Adipose tissue (tissue), 3 donors: Measurements from ENCODE around the gene RNU2-63P. TPM values are rescaled to one million over a fixed set of nuclear protein-coding genes. Genes with fewer than 3 reads are reported as not detected.
"Not testable (repeated sequence)": the region's sequence is repeated elsewhere in the genome, so short reads cannot be mapped to it uniquely, and the experiment has no call there.

Experiments used
- H3K27ac ChIP-seq: one replicate; pipeline ENCODE4 v1.5.1; 2013; ENCODE audit warnings: low read depth, low read length
- WGBS, 3 donors: extraction: QIAGEN DNeasy Blood & Tissue Kit; methylation state at CpG; one replicate each; pipeline ENCODE4 v1.1.7; 2013; 5-methylcytosine and 5-hydroxymethylcytosine counted together
- polyA plus RNA-seq, 3 donors: library from polyadenylated mRNA; stranded (reverse); fragments of 200-250 nt; gene quantifications; one replicate each; pipeline ENCODE4 v1.2.3, GENCODE V29; 2013
- donor health status: healthy with polysubstance abuse.
- donor health status: Bipolar disorder and iron deficiency.
- donor health status: healthy.

The RNU2-63P gene
- not detected for polyA plus RNA-seq

DNA sequence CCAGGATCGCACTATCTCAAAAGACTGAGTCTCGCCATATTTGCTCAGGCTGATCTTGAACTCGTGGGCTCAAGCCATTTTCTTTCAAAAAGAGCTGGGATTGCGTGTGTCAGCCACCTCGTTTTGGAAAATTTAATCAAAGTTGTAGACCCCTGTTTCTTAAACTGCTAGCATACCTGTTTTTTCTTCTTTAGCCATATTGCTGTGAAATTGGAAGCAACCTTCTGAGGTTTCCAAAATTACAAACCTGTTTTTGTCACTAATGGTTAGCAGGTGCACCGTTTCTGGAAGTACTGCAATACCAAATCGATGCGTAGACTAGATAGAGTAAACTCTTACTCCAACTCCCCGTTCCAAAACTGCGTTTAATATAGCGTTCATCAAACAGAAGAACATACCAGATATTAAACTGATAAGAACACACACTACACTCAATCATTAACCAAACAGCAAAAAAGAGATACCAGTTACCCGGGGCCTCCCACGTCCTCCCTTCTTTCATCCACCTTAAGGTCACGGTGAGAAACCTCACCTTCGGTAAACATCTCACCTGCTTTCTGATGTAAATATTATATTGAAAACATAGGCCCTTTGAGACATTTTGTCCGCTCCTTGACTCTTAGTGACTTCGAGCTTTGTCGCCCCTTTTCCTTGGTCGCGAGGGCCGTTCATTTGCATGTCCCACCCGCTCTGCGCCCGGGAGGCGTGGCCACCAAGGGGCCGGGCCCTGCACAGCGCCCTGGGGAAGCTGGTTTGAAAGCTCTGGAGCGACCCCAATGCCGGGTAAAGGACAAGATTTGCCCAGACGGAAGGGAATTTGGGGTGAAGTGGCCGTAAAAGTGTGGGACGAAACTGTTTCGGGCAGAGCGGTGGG lies at the start of gene RNU2-63P:
TSS of gene RNU2-63P (minus strand) at position 462 of the 874 bp plus-strand sequence.
- no peak within 1 kb of the TSS for H3K27ac ChIP-seq
- WGBS, 3 donors, result 4 to 11% (median 10%) methylated on average over 34 of the region's 34 CpGs

DNA sequence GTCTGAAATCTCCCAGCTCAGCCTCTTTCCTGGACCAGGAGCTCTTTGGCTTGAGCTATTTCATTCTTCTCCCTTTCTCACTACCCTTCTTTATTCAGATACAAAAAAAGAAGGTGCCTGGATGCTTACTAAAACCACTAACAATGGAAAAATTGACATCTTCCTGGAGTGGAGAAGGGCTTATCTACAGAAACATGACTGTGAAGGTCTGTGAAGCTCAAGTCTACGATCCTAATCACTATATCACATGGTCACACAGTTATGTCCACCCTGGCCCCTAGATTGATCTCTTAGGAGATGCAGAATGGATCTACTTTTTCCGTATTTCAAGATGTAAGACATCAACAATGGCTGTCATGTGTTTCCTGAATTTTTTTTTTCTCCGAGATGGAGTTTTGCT lies 44.9 kb upstream of the RNU2-63P start:
- WGBS, 3 donors, result 85 to 88% (median 86%) methylated on average over 3 of the region's 3 CpGs
- H3K27ac ChIP-seq, result no peak overlapping the region

DNA sequence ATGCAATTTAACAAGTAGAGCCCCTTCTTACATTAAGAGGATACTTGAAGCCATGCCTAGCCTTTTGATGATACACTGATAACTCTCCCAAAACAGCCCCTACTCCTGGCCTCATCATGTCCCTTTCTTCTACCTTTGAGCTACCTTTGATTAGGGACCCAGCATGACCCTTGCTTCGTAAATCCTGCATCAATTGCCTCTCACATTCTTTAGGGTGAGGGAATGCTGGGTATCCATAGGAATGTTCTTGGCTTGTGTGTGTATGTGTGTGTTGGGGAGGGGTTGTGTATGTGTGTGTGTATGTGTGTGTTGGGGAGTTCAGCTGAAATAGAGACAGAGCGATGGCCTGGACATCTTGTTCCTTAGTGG lies 44.5 kb upstream of the RNU2-63P start:
- H3K27ac ChIP-seq, result no peak overlapping the region
- WGBS, 3 donors, result 74 to 84% (median 81%) methylated on average over 2 of the region's 2 CpGs

GRCh38 chr2:88059979-88060906 lies 43.9 kb upstream of the RNU2-63P start:
- no peak overlapping the region for H3K27ac ChIP-seq
- WGBS, 3 donors, result 31 to 47% (median 45%) methylated on average over 5 of the region's 5 CpGs

- no peak overlapping the region for H3K27ac ChIP-seq
- WGBS, 3 donors, result 81 to 92% (median 91%) methylated on average over 5 of the region's 5 CpGs
Measured at GRCh38 chr2:88058191-88058590, 41.8 kb upstream of the RNU2-63P start.

DNA sequence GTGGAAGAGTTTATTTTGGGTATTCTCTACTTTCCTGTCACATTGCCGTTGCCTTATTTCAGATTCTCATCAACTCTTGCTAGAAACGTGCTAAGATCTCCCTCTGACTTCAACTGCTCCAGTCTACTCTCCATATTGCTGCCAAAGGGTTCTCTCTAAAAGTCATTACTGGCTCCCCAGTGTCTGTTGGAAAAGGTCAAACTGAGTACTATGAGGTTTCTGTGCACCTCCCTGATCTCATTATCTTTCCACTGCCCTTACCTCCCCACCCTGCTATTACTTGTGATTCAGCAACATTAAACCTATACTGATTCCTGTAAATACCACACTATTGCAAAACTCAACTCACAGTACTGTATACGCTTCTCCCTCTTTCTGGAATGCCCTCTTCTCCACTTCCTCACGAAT lies 41.1 kb upstream of the RNU2-63P start:
- 41 to 63% (median 60%) methylated on average over 4 of the region's 4 CpGs for WGBS, 3 donors
- H3K27ac ChIP-seq, result no peak overlapping the region

DNA sequence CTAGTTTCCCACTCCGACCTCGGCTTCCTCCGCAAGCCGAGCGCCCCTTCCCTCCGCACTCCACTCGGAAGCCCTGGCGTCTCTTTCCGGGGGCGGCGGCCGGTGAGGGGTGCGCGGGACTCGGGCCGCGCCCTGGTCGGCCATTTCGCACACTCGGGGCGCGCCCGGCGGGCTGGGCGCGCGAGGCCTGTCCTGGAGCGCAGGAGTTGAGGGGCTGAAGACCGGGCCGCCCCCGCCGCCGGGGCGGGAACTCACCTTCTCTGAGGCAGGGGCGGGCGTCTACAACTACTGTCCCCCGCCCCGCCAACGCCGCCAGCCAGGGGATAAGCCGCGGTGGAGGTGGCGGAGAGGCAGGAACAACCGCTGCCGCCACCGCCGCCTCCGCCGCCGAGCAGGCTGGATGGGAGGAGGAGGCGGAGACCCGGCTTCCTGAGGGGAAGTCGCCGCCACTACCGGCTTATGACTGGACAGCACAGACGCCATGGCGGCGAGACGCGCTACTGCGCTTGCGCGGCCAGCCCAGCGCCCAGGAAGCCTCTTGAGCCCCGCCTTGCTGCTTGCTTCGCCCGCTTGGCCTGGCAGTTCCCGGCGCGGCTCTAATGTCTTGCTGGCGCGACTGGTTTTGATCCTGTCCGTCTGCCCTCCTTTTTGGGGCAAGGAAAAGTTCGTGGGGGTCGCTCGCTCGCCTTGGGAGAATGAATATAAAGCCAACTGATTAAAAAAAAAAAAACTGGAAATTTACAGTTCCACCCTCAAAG lies 39.2 kb upstream of the RNU2-63P start, which contains the start of gene KRCC1:
TSS of gene KRCC1 (minus strand) at position 413 of the 758 bp plus-strand sequence. CDS start 27,220 bp downstream, outside the sequence.
- 0 to 1% (median 0%) methylated on average over 62 to 77 of the region's 77 CpGs for WGBS, 3 donors

DNA sequence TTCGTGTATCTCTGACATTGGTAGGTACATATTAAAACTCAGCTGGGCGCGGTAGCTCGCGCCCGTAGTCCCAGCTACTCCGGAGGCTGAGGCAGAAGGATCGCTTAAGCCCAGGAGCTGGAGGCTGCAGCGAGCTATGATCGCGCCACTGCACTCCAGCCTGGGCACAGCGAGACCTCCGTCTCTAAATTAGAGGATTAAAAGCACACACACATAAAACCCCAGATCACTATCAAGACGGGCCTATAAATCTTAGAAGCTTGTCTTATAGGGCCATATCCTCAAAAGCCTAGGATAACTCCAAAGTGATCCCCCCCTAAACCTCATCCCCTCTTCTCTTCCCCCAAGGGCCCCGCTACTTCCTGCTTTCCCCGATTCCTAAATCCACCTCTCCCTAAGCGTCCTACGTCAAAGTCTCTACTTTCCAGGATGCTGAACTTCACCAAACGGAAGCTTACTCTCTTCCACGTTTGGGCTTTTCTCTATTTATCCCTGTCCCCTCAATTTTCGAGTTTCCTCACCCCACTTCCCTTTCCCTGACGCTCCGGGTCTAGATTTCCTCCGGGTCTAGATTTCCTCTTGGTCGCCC lies 38.5 kb upstream of the RNU2-63P start:
- WGBS, 3 donors, result 22 to 29% (median 26%) methylated on average over 25 of the region's 25 CpGs
- H3K27ac ChIP-seq, result peak overlapping the region; percentile 98

More for the DNA sequence above, 39.2 kb upstream of the RNU2-63P start, which contains the start of gene KRCC1:
- peak within 1 kb of the TSS; percentile 98 for H3K27ac ChIP-seq

GRCh38 chr2:88053934-88054781 lies 37.8 kb upstream of the RNU2-63P start:
- no peak overlapping the region for H3K27ac ChIP-seq
- 28 to 52% (median 42%) methylated on average over 10 of the region's 10 CpGs for WGBS, 3 donors

DNA sequence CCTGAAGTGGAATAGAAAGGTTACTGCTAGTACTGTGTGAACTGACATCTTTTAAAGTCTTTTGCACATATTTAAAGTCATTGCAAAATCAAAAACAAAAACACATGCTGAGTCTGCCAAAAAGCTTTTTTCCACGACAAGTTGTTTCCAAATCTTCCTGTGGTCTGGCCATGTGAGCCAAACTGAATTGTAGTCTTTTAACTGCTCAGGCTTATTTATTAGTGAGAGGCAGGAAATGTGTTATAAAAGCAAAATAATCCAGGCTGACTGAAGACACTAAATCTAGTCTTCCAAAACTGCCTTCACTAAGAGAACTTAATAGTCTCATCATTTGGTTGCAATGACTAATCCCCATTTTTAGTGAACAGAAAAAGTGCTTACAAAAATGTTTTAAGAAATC lies 36.9 kb upstream of the RNU2-63P start:
- no peak overlapping the region for H3K27ac ChIP-seq
- 1 to 10% (median 6%) methylated on average over 1 of the region's 1 CpG for WGBS, 3 donors

- H3K27ac ChIP-seq, result no peak overlapping the region
- WGBS, 3 donors, result 68 to 87% (median 80%) methylated on average over 2 of the region's 2 CpGs
Measured at GRCh38 chr2:88051792-88052191, 35.4 kb upstream of the RNU2-63P start.

- WGBS, 3 donors, result 71 to 100% (median 87%) methylated on average over 1 of the region's 1 CpG
- no peak overlapping the region for H3K27ac ChIP-seq
Measured at GRCh38 chr2:88049622-88050021, 33.3 kb upstream of the RNU2-63P start.

DNA sequence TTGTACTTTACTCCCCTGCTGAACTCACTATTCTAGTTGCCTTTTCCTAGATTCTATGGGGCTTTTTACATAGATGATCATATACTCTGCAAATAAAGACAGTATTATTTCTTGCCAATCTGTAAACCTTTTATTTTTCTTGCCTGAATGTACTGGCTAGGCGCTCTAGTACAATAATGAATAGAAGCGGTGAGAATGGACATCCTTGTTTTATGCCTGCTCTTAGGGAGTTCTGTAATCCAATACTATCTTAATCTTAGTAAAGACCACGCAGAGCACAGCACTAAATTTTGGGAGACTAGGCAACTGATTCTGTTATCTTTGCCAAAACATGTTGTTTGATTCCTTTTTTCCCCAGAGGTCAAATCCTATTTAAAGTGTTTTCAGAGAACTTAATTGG lies 32.2 kb upstream of the RNU2-63P start:
- 85 to 93% (median 85%) methylated on average over 3 of the region's 3 CpGs for WGBS, 3 donors
- H3K27ac ChIP-seq, result no peak overlapping the region

DNA sequence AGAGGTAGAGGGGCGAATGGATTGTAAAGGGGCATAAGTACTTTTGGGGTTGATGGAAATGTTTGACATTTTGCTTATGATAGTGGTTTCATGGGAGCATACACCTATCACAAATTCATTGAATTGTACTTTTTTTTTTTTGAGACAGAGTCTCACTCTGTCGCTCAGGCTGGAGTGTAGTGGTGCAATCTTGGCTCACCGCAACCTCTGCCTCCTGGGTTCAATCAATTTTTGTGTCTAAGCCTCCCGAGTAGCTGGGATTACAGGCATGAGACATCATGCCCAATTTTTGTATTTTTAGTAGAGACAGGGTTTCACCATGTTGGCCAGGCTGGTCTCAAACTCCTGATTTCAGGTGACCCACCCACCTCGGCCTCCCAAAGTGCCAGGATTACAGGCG lies 29.2 kb upstream of the RNU2-63P start:
- not testable (repeated sequence) for H3K27ac ChIP-seq
- WGBS, 3 donors, result 88 to 92% (median 89%) methylated on average over 6 of the region's 6 CpGs

DNA sequence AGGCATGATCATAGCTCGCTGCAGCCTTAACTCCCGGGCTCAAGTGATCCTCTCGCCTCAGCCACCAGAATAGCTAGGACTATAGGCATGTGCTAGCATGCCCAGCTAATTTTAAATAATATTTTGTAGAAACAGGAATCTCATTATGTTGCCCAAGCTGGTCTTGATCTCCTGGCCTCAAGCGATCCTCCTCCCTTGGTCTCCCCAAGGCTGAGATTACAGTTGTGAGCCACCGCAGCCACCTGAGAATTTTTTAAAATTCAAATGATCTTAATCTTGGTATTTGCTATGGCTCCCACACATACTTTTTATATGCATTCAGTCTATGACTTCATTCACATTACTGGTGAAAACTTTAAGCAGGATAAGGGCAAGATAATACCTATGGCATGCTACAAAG lies 26.1 kb upstream of the RNU2-63P start:
- 97 to 99% (median 99%) methylated on average over 5 of the region's 5 CpGs for WGBS, 3 donors
- no peak overlapping the region for H3K27ac ChIP-seq

DNA sequence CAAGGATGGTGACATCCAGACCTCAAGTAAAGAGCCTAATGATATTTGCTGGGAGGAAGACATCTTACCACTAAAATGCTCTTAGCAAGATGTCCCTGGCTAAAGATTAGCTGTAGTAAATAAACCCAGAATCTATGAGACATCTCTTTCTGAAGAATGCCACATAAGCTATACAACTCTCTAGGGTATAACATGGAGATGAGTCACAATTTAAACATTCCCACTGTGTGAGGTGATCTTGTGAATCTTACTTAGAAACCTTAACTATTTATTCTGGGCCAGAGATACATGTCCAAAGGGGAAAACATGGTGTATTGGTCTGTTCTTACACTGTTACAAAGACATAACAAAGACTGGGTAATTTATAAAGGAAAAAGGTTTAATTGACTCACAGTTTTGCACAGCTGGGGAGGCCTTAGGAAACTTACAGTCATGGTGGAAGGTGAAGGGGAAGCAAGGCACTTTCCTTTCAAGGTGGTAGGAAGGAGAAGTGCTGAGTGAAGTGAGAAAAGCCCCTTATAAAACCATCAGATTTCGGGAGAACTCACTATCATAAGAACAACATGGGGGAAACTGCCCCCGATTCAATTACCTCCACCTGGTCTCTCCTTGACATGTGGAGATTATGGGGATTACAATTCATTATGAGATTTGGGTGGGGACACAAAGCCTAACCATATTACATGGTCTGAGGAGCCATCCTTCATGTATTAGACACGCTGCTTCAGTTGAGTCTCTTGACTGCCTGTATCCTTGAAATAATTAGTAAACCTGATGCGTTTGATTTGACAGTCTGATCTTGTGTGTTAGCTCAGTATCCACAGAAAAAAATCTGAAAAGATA lies 22.1 kb upstream of the RNU2-63P start:
- 95 to 97% (median 96%) methylated on average over 4 of the region's 4 CpGs for WGBS, 3 donors

More for the DNA sequence above, 22.1 kb upstream of the RNU2-63P start:
- H3K27ac ChIP-seq, result no peak overlapping the region
